Activated B cell treated with CpG ODN at 0.5 μM for 24 hours (primary cell): ENCODE measurements around the gene MUC20. TPM values are rescaled to one million over a fixed set of nuclear protein-coding genes. Genes with fewer than 3 reads are reported as not detected.
A peak's percentile ranks its signal among the peaks of the same experiment; 100 is the strongest.

Source experiments
- ATAC-seq: fragments of 200-7000 bp; cut with Tn5 transposase; one replicate; pipeline ENCODE4 v1.10.0; 2021; ENCODE audit warnings: low read depth, mild to moderate bottlenecking, moderate library complexity
- CTCF ChIA-PET: fragments of 350-600 bp; sonication (Branson Sonifier 250); formaldehyde crosslinking; loops from one replicate; lab custom pipeline; 2021; ENCODE audit warnings: antibody characterized with exemption; lab: Charles Lee
- POLR2A ChIA-PET: fragments of 350-600 bp; sonication (Branson Sonifier 250); formaldehyde crosslinking; loops from one replicate; lab custom pipeline; 2021; ENCODE audit warnings: antibody characterized with exemption; lab: Charles Lee
- DNase-seq: peaks from one replicate; pipeline ENCODE4 v3.0.0; 2022
- H3K27ac Mint-ChIP-seq: one replicate; pipeline ENCODE4 v1.8.0; 2020; ENCODE audit warnings: mixed read lengths
- H3K27me3 Mint-ChIP-seq: one replicate; pipeline ENCODE4 v1.8.0; 2021; ENCODE audit warnings: mixed read lengths
- H3K36me3 Mint-ChIP-seq: one replicate; pipeline ENCODE4 v1.8.0; 2021; ENCODE audit warnings: low read depth, mixed read lengths
- H3K4me1 Mint-ChIP-seq: one replicate; pipeline ENCODE4 v1.8.0; 2021; ENCODE audit warnings: mixed read lengths
- H3K4me3 Mint-ChIP-seq: one replicate; pipeline ENCODE4 v1.8.0; 2020; ENCODE audit warnings: mild to moderate bottlenecking, mixed read lengths
- H3K9me3 Mint-ChIP-seq: one replicate; pipeline ENCODE4 v1.8.0; 2020; ENCODE audit warnings: mixed read lengths
- CTCF ChIP-seq: fragments of 200-600 bp; IDR thresholded peaks from one replicate; pipeline ENCODE4 v1.8.0; 2022; ENCODE audit warnings: antibody characterized with exemption, mild to moderate bottlenecking
- intact Hi-C: fragments of 100-400 bp; cut with micrococcal nuclease; formaldehyde crosslinking; loops from one replicate; pipeline ENCODE4 v1.15.1; 2024
- total RNA-seq: library from RNA; stranded (reverse); gene quantifications from 2 replicates; pipeline ENCODE4 v1.2.3, GENCODE V29; 2022

Gene MUC20
- total RNA-seq, 1 donor from 2014 or later = 4.1 TPM

GRCh38 chr3:195701042-195701915 is 19.5 kb upstream of the MUC20 start:
- H3K36me3 Mint-ChIP-seq = peaks cover 22% of the 10 kb centered on the region
- no peak overlapping the region for H3K27ac Mint-ChIP-seq
- peaks cover 1% of the 10 kb centered on the region for H3K4me1 Mint-ChIP-seq
- no peak overlapping the region for H3K4me3 Mint-ChIP-seq
- H3K9me3 Mint-ChIP-seq = no peaks in the 10 kb centered on the region
- DNase-seq (no peak), ATAC-seq (no peak)
- intact Hi-C loops = no loop called here
- TF ChIP-seq CTCF = no peak
- POLR2A ChIA-PET = interaction anchor here (0.7 kb wide), 1 partner anchor 430 kb away, joined by 4 read pairs; the partner anchor contains the start of gene XXYLT1
- no peaks in the 10 kb centered on the region for H3K27me3 Mint-ChIP-seq
- CTCF ChIA-PET = no interaction called here

- CTCF ChIA-PET = interaction anchor here (2.3 kb wide), 1 partner anchor 147 kb away, joined by 6 read pairs; no protein-coding TSS in a partner anchor
- TF ChIP-seq CTCF = no peak
- ATAC-seq (no peak), DNase-seq (no peak)
- Mint-ChIP-seq H3K9me3 (no peaks in the 10 kb centered on the region), H3K4me3 (no peak overlapping the region), H3K36me3 (peaks cover 6% of the 10 kb centered on the region), H3K27ac (no peak overlapping the region), H3K27me3 (no peaks in the 10 kb centered on the region), H3K4me1 (no peaks in the 10 kb centered on the region)
- intact Hi-C loops = no loop called here
- POLR2A ChIA-PET = interaction anchor here (0.7 kb wide), 2 partner anchors 11 to 16 kb away, joined by 3 to 20 read pairs; no protein-coding TSS in a partner anchor
Measured at GRCh38 chr3:195703776-195704175, 17.0 kb upstream of the MUC20 start.

- no peak overlapping the region for H3K27ac Mint-ChIP-seq
Measured at GRCh38 chr3:195704433-195704999, 16.3 kb upstream of the MUC20 start.

GRCh38 chr3:195705081-195705991 is 15.4 kb upstream of the MUC20 start:
- CTCF ChIA-PET = interaction anchor here (0.8 kb wide), 1 partner anchor 11 kb away, joined by 3 read pairs; no protein-coding TSS in a partner anchor
- no peaks in the 10 kb centered on the region for H3K9me3 Mint-ChIP-seq
- DNase-seq (no peak), ATAC-seq (peak; percentile 25)
- peaks cover 14% of the 10 kb centered on the region for H3K36me3 Mint-ChIP-seq
- no peak overlapping the region for H3K27ac Mint-ChIP-seq
- H3K4me3 Mint-ChIP-seq = no peak overlapping the region
- POLR2A ChIA-PET = no interaction called here
- peaks cover 4% of the 10 kb centered on the region for H3K4me1 Mint-ChIP-seq
- intact Hi-C loops = no loop called here
- TF ChIP-seq CTCF = no peak
- no peaks in the 10 kb centered on the region for H3K27me3 Mint-ChIP-seq

More at GRCh38 chr3:195704433-195704999, 16.3 kb upstream of the MUC20 start:
- TF ChIP-seq CTCF = peak; percentile 28
- Mint-ChIP-seq H3K27me3 (no peaks in the 10 kb centered on the region), H3K9me3 (no peaks in the 10 kb centered on the region), H3K4me3 (no peak overlapping the region), H3K36me3 (peaks cover 11% of the 10 kb centered on the region), H3K4me1 (peaks cover 4% of the 10 kb centered on the region)
- ChIA-PET POLR2A (interaction anchor here (0.7 kb wide), 2 partner anchors 10 to 15 kb away, joined by 3 to 20 read pairs; no protein-coding TSS in a partner anchor), CTCF (interaction anchor here (2.3 kb wide), 1 partner anchor 147 kb away, joined by 6 read pairs; no protein-coding TSS in a partner anchor)
- intact Hi-C loops = no loop called here
- DNase-seq (no peak), ATAC-seq (no peak)
